ENCODE measurements around the gene NKX2-4.

GRCh38 chr20:21430020-21430419 is 32.7 kb upstream of the NKX2-4 start:
- TF ChIP-seq POLR2AphosphoS5 (IDR thresholded peaks at IDR 0.05; ENCODE audit: insufficient read depth in 1 of 2, low read depth in 1 of 2) = no peak
- no peak for TF ChIP-seq CTCF (IDR thresholded peaks at IDR 0.05)

All from vagina (tissue), 2 donors.